GM20000 (cell line): ENCODE measurements around the gene KLHL40.

ENCODE experiments used
- DNase-seq: peaks from one replicate; pipeline ENCODE4 v3.0.0; 2012; ENCODE audit warnings: low spot score
- CTCF ChIP-seq: IDR thresholded peaks from 2 replicates; pipeline ENCODE4 v1.5.1; 2012; ENCODE audit warnings: mild to moderate bottlenecking, control low read depth; ENCODE audit errors: extremely low read depth, missing control alignments

Gene KLHL40

GRCh38 chr3:42649006-42649405, 36.3 kb upstream of the KLHL40 start:
- no peak for DNase-seq
- TF ChIP-seq CTCF = no peak

GRCh38 chr3:42649783-42650182, 35.6 kb upstream of the KLHL40 start:
- no peak for TF ChIP-seq CTCF
- no peak for DNase-seq

GRCh38 chr3:42651248-42652091, 33.9 kb upstream of the KLHL40 start:
- DNase-seq = no peak

GRCh38 chr3:42652251-42652610, 33.1 kb upstream of the KLHL40 start:
- no peak for TF ChIP-seq CTCF
- DNase-seq = no peak

More at GRCh38 chr3:42651248-42652091, 33.9 kb upstream of the KLHL40 start:
- TF ChIP-seq CTCF = no peak

- peak; percentile 59 for DNase-seq
Measured at GRCh38 chr3:42652611-42653302, 32.6 kb upstream of the KLHL40 start.

GRCh38 chr3:42653303-42653559, 32.1 kb upstream of the KLHL40 start:
- DNase-seq = no peak
- TF ChIP-seq CTCF = no peak

More at GRCh38 chr3:42652611-42653302, 32.6 kb upstream of the KLHL40 start:
- TF ChIP-seq CTCF = no peak

GRCh38 chr3:42653560-42654330, 31.6 kb upstream of the KLHL40 start, which contains the start of gene ZBTB47:
ZBTB47 (plus strand) TSS chr3:42653697; CDS start chr3:42658356, 4,659 bp downstream.
- TF ChIP-seq CTCF = no peak
- peak; percentile 53 for DNase-seq
